Measurements from ENCODE around the gene UBXN6.

Gene UBXN6

GRCh38 chr19:4493104-4493928 lies 35.7 kb upstream of the UBXN6 start:
- no peak for FAIRE-seq

GRCh38 chr19:4492337-4493103 lies 34.9 kb upstream of the UBXN6 start:
- FAIRE-seq, result no peak

DNA sequence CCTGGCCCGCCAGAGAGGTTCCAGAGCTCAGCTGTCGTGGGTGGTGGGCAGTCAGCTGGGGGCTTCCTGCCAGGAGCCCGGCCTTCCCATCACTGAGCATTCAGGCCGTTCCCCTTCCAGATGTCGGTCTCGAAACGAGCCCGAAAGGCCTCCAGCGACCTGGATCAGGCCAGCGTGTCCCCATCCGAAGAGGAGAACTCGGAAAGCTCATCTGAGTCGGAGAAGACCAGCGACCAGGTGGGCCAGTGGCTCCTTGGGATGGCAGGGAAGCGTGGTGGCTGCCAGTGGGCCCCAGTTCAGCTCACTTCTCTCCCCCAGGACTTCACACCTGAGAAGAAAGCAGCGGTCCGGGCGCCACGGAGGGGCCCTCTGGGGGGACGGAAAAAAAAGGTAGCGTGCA lies 33.9 kb upstream of the UBXN6 start:
- FAIRE-seq, result no peak

GRCh38 chr19:4488496-4488895 lies 30.9 kb upstream of the UBXN6 start:
- FAIRE-seq, result no peak

GRCh38 chr19:4487572-4487971 lies 30.0 kb upstream of the UBXN6 start:
- no peak for FAIRE-seq

DNA sequence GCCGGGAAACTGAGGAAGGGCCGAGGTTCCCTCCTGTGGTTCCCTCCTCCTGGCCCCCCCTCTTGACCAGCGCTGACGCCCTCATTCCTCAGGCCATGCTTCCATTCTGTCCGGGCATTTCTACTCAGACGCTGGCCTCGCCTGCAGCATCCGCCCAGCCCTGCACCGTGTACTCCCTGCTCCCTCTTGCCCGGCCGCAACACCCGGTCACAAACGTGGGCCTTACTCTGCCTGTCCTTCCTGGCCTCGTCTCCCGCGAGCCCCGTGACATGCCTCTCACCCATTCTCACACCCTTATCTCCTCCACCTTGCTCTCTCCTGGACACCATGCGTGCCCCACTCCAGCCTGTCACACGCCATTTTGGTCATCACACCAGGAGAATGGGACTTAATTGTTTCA lies 25.8 kb upstream of the UBXN6 start:
- FAIRE-seq, result no peak

DNA sequence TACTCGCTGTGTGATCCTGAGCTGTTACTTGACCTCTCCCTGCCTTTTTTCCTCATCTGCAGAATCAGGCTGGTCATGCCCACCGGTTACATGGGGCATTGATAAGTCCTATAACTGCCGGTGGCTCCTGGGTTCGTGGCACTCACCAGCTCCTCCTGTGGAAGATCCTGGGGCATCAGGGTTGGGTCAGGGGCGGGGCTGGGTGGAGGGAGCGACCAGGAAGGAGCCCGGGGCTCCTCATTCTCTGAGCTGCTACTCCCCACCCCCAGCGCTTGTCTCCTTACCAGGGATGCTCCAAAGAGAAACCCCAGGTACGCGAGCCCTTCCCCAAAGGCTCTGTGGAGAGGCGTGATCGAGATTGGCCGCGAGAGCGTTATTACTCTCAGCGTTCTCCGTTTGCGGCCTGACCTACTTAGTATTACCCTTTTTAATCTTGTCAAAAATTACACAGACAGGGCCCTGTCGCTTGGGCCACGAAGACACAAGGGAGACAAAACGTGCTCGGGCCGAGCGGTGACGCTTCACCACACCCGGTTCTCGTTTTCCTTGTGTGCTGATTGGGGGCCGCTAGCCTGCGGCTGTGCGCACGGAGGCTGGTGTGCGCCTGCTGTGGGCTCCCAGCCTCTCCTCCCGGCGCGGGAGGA lies 25.2 kb upstream of the UBXN6 start:
- FAIRE-seq, result no peak

DNA sequence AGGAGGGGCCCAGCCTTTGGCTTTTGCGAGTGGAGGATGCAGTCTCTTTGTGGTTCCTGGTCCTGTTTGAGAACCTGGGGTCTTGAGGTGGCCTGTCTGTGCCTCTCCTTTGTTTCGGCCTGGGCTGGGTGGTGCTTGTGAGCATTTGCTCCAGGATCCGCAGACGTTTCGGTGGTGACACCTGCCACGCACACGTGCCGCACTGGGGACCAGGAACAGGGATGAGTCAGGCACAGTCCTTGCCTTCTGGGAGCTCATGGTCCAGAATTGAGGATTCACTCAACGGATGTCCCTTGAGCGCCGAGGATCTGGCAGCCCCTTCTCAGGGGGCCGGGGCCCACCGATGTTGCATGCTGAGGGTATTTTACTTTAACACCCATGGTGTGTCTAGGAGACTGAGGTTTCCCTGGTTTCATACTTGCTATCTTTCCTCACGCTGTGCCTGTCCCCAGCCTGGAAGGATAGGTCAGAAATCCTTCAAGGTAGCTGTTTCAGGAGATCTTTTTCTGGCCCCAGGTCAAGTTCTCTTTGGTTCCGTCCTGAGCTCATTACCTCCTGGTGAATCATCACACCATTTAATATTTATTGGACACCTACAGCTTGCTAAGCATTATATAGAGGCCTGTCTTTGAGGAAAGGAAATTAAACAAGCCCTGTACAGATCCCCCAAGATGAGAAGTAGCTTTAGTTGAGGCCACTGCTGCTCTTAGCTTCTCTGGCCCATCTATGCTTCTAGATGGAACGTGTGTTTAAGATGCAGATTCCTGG lies 19.6 kb upstream of the UBXN6 start:
- no peak for FAIRE-seq

GRCh38 chr19:4474514-4475022 lies 17.0 kb upstream of the UBXN6 start:
- no peak for FAIRE-seq

- no peak for FAIRE-seq
Measured at GRCh38 chr19:4473763-4474513, 16.3 kb upstream of the UBXN6 start.

GRCh38 chr19:4473011-4473762 lies 15.6 kb upstream of the UBXN6 start:
- FAIRE-seq, result no peak

GRCh38 chr19:4472174-4472974 lies 14.8 kb upstream of the UBXN6 start, which contains the start of gene HDGFL2:
HDGFL2 (plus strand) TSS chr19:4472297; CDS start chr19:4472351, 54 bp downstream.
- FAIRE-seq, result no peak

DNA sequence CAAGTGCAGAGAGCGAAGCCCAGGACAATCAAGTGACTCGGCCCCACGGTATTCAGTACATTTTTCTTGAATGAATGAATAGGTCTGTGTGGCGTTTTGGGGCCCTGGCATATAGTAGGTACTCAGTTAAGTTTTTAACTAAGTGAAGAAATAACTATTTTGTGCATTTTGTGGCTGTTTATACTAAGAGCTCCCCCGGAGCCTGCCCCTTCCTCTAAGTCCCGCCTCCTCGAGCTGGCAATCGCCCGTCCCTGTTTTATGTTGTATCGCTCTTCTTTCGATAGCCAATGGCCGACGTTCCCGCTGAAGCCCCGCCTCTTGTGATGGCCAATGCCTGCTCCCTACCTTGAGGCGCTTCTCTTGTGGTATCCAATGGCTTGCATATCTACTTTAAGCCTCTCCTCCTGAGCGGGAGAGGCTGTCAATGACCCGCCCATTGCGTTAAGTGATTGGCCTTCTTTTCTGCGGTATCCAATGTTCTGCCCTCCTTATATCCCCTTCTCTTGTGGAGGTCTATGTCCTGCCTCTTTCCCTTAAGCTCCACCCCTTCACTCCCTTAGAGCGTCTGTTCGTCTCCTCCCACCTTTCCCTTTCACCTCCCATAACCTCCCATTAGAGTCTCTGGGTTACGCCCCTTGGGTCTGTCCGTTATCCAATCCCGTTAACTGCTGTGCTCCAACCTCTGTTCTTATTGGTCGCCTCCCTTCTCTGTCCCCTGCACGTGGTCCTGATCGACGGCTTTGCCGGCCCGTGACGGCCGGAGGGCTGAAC lies 14.0 kb upstream of the UBXN6 start:
- peak; percentile 99 for FAIRE-seq

DNA sequence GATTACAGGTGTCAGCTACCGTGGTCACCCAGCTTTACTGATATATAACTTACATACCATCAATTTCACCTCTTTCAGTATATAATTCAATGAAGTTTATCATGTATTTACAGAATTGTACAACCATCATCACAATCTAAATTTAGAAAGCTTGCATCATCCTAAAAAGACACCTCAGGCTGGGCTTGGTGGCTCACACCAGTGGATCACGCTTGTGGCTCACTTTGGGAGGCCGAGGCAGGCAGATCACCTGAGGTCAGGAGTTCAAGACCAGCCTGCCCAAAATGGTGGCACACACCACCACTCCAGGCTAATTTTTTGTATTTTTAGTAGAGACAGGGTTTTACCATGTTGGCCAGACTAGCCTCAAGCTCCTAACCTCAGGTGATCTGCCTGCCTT lies 10.2 kb upstream of the UBXN6 start:
- no peak for FAIRE-seq

GRCh38 chr19:4464815-4465581 lies 7.4 kb upstream of the UBXN6 start:
- FAIRE-seq, result no peak

DNA sequence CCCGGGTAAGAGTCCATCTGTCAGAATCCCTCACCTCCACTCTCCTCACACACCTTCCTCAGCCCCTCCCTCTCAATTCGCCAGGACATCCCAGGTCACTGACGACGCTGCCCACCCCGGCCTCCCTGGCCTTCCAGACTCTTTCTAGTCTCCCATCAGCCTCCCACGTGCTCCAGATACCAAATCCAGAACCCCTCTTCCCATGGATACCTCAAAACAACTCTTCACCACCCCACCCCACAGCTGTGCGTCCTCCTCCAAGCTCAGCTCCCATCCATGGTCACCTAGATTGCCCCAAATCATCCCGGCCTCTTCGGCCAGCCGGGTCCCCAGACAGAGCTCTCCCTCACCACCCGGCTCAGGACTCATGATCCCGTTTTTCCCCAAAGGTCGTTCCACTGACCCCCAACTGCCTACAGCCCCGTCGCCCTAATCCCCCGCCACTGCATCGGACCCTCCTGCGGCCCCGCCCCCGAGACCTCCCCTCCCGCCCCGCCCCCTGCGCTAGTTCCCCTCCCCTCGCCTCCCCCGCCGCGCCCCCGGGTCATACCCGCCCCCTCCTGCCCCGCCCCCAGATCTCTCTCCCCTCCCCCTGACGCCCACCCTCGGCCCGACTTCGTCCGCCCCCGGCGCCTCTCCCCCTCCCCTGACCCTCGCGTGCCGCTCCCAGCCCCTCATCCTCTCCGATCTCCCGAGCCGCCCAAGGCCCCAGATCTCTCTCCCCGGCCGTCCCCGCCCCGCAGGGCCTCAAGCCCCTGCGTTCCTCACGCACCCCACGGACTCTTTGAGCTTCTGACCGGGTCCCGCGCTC lies 546 bp downstream of the UBXN6 start:
- no peak for FAIRE-seq

- no peak for FAIRE-seq
Measured at GRCh38 chr19:4456476-4456842, 1.1 kb downstream of the UBXN6 start.

All from colon (tissue), 2 donors.